BJ (cell line): Measurements from ENCODE around the gene NUDT8. TPM values are rescaled to one million over a fixed set of nuclear protein-coding genes. Genes with fewer than 3 reads are reported as not detected.

Experiments used
- CTCF ChIA-PET: fragments of 350-600 bp; formaldehyde crosslinking; extraction: SDS; loops from one replicate; lab custom pipeline; 2021; ENCODE audit warnings: antibody characterized with exemption, inconsistent platforms; lab: Yijun Ruan, JAX
- POLR2A ChIA-PET: fragments of 300-600 bp; sonication (Branson Sonifier 250); formaldehyde crosslinking; extraction: SDS; loops from one replicate; lab custom pipeline; 2021; ENCODE audit warnings: antibody characterized with exemption; lab: Charles Lee
- DNase-seq: peaks from one replicate; pipeline ENCODE4 v3.0.0-alpha.2; 2011; ENCODE audit warnings: low read depth
- H3K27me3 ChIP-seq: 2 replicates; pipeline ENCODE4 v1.6.0; 2011; ENCODE audit warnings: low read length; ENCODE audit not compliant: control insufficient read depth, insufficient read depth
- H3K36me3 ChIP-seq: 2 replicates; pipeline ENCODE4 v1.5.1; 2011; ENCODE audit warnings: low read length; ENCODE audit not compliant: control insufficient read depth, insufficient read depth
- H3K4me3 ChIP-seq: 2 replicates; pipeline ENCODE4 v1.5.1; 2011; ENCODE audit warnings: low read depth, mild to moderate bottlenecking, control low read depth, low read length
- CTCF ChIP-seq: IDR thresholded peaks from 2 replicates; pipeline ENCODE4 v1.5.1; 2011; ENCODE audit warnings: low read depth, mild to moderate bottlenecking, control low read depth, inconsistent platforms, low read length, moderate library complexity; ENCODE audit not compliant: insufficient read depth
- polyA plus RNA-seq: library from polyadenylated mRNA; depleted of rRNA; stranded (reverse); fragments of >200 nt; gene quantifications from 2 replicates; pipeline ENCODE4 v1.2.3, GENCODE V29; 2011

Gene NUDT8
- polyA plus RNA-seq, 1 experiment: 1.7 TPM

- peaks cover 26% of the 10 kb centered on the region for H3K36me3 ChIP-seq
- no peak for DNase-seq
- POLR2A ChIA-PET: no interaction called here
- TF ChIP-seq CTCF: no peak
- H3K27me3 ChIP-seq: no peaks in the 10 kb centered on the region
- CTCF ChIA-PET: interaction anchor here (0.7 to 2.2 kb wide), 6 partner anchors 9 to 63 kb away, joined by 3 to 13 read pairs (median 3); partner anchors contain the start of genes GSTP1 and NUDT8
- H3K4me3 ChIP-seq: no peak overlapping the region
These were observed 21.3 kb downstream of the NUDT8 start for GRCh38 chr11:67608486-67608885.

- ChIA-PET CTCF (interaction anchor here (0.7 to 2.2 kb wide), 3 partner anchors 22 to 62 kb away, joined by 3 to 13 read pairs (median 3); partner anchors contain the start of gene NUDT8), POLR2A (no interaction called here)
- Histone ChIP-seq H3K27me3 (peaks cover 2% of the 10 kb centered on the region), H3K4me3 (peak overlapping the region; percentile 93), H3K36me3 (peaks cover 22% of the 10 kb centered on the region)
- no peak for DNase-seq
- no peak for TF ChIP-seq CTCF
These were observed 22.2 kb downstream of the NUDT8 start for GRCh38 chr11:67607507-67607906.

- peak; percentile 41 for DNase-seq
- Histone ChIP-seq H3K36me3 (peaks cover 19% of the 10 kb centered on the region), H3K4me3 (peak within 1 kb of the TSS; percentile 93), H3K27me3 (peaks cover 2% of the 10 kb centered on the region)
- ChIA-PET POLR2A (no interaction called here), CTCF (no interaction called here)
- TF ChIP-seq CTCF: peak; percentile 60
These were observed 23.0 kb downstream of the NUDT8 start, which contains the start of gene NDUFV1 for GRCh38 chr11:67606492-67607295. Gene NDUFV1 (plus strand): TSS chr11:67606936. CDS start chr11:67607005, 69 bp downstream.

- H3K27me3 ChIP-seq: peaks cover 2% of the 10 kb centered on the region
- ChIA-PET CTCF (interaction anchor here (1.0 kb wide), 1 partner anchor 8 kb away, joined by 3 read pairs; no protein-coding TSS in a partner anchor), POLR2A (no interaction called here)
- no peak for TF ChIP-seq CTCF
- peak overlapping the region; percentile 93 for H3K4me3 ChIP-seq
- no peak for DNase-seq
- H3K36me3 ChIP-seq: peaks cover 16% of the 10 kb centered on the region
These were observed 23.6 kb downstream of the NUDT8 start for GRCh38 chr11:67606093-67606491.

- DNase-seq: no peak
- Histone ChIP-seq H3K4me3 (no peak overlapping the region), H3K36me3 (peaks cover 11% of the 10 kb centered on the region), H3K27me3 (peaks cover 5% of the 10 kb centered on the region)
- ChIA-PET CTCF (interaction anchor here (1.0 kb wide), 1 partner anchor 8 kb away, joined by 3 read pairs; no protein-coding TSS in a partner anchor), POLR2A (no interaction called here)
- no peak for TF ChIP-seq CTCF
These were observed 24.3 kb downstream of the NUDT8 start for GRCh38 chr11:67605231-67606011.
